Hepatocyte (in vitro differentiated cells): ENCODE data around the gene PNPLA2. TPM values are rescaled to one million over a fixed set of nuclear protein-coding genes. Genes with fewer than 3 reads are reported as not detected.

ENCODE experiments used
- DNase-seq: peaks from one replicate; pipeline ENCODE4 v3.0.0-alpha.2; 2016; ENCODE audit warnings: low spot score
- H2AFZ ChIP-seq: fragments of 200-600 bp; sonication (generic); 2 replicates; pipeline ENCODE4 v1.6.0; 2016; ENCODE audit warnings: antibody characterized with exemption, mild to moderate bottlenecking
- H3K27ac ChIP-seq: fragments of 200-600 bp; sonication (generic); 2 replicates; pipeline ENCODE4 v1.5.1; 2016; ENCODE audit warnings: mild to moderate bottlenecking
- H3K27me3 ChIP-seq: fragments of 200-600 bp; sonication (generic); 2 replicates; pipeline ENCODE4 v1.6.1; 2016
- H3K36me3 ChIP-seq: fragments of 200-600 bp; sonication (generic); replicated peaks from 2 replicates; pipeline ENCODE4 v1.5.1; 2016; ENCODE audit warnings: low read depth; ENCODE audit not compliant: insufficient read depth
- H3K4me1 ChIP-seq: fragments of 200-600 bp; sonication (generic); 2 replicates; pipeline ENCODE4 v1.5.1; 2016; ENCODE audit warnings: mild to moderate bottlenecking, moderate library complexity; ENCODE audit not compliant: insufficient read depth
- H3K4me2 ChIP-seq: fragments of 200-600 bp; sonication (generic); 2 replicates; pipeline ENCODE4 v1.6.0; 2016
- H3K4me3 ChIP-seq: fragments of 200-600 bp; sonication (generic); 2 replicates; pipeline ENCODE4 v1.5.1; 2016; ENCODE audit warnings: mild to moderate bottlenecking
- H3K79me2 ChIP-seq: fragments of 200-600 bp; sonication (generic); 2 replicates; pipeline ENCODE4 v1.6.0; 2017; ENCODE audit warnings: mild to moderate bottlenecking
- H3K9me2 ChIP-seq: fragments of 200-600 bp; sonication (generic); replicated peaks from 2 replicates; pipeline ENCODE4 v1.6.0; 2017; ENCODE audit warnings: mild to moderate bottlenecking; ENCODE audit not compliant: insufficient read depth
- H3K9me3 ChIP-seq: fragments of 200-600 bp; sonication (generic); 2 replicates; pipeline ENCODE4 v1.5.1; 2016; ENCODE audit warnings: low read depth, mild to moderate bottlenecking
- H4K20me1 ChIP-seq: fragments of 200-600 bp; sonication (generic); 2 replicates; pipeline ENCODE4 v1.6.0; 2016; ENCODE audit warnings: mild to moderate bottlenecking; ENCODE audit not compliant: insufficient read depth, poor library complexity, severe bottlenecking
- EZH2 ChIP-seq: fragments of 200-600 bp; sonication (generic); IDR thresholded peaks from 2 replicates; pipeline ENCODE4 v1.6.1; 2016; ENCODE audit warnings: antibody characterized with exemption, mild to moderate bottlenecking, borderline replicate concordance
- EZH2phosphoT487 ChIP-seq: fragments of 200-600 bp; sonication (generic); IDR thresholded peaks from one replicate; pipeline ENCODE4 v1.6.1; 2018; ENCODE audit warnings: antibody characterized with exemption, mild to moderate bottlenecking, low read depth, moderate library complexity; ENCODE audit not compliant: unreplicated experiment, severe bottlenecking
- WGBS: methylation state at CpG from one replicate; pipeline ENCODE4 v1.1.6; 2016; ENCODE audit warnings: low lambda C conversion rate; ENCODE audit errors: missing lambda C conversion rate; 5-methylcytosine and 5-hydroxymethylcytosine counted together
- polyA plus RNA-seq: library from polyadenylated mRNA; unstranded; fragments of >200 nt; fragmentation: Nextera tagmentation; extraction: Ambion mirVana; gene quantifications from 2 replicates; pipeline ENCODE4 v1.2.1, GENCODE V29; 2016
- total RNA-seq: library from RNA; depleted of rRNA; stranded (reverse); fragments of >200 nt; gene quantifications from 2 replicates; pipeline ENCODE4 v1.2.3, GENCODE V29; 2014
- TF ChIP-seq, protein P1 (sequence below): fragments of 200-600 bp; sonication (generic); IDR thresholded peaks from 2 replicates; pipeline ENCODE4 v1.5.1; 2016; ENCODE audit warnings: antibody characterized with exemption, mild to moderate bottlenecking; ENCODE audit not compliant: poor library complexity

The PNPLA2 gene
- total and polyA plus RNA-seq, 2 experiments from 2014 or later = 12.9 to 50.0 TPM

DNA sequence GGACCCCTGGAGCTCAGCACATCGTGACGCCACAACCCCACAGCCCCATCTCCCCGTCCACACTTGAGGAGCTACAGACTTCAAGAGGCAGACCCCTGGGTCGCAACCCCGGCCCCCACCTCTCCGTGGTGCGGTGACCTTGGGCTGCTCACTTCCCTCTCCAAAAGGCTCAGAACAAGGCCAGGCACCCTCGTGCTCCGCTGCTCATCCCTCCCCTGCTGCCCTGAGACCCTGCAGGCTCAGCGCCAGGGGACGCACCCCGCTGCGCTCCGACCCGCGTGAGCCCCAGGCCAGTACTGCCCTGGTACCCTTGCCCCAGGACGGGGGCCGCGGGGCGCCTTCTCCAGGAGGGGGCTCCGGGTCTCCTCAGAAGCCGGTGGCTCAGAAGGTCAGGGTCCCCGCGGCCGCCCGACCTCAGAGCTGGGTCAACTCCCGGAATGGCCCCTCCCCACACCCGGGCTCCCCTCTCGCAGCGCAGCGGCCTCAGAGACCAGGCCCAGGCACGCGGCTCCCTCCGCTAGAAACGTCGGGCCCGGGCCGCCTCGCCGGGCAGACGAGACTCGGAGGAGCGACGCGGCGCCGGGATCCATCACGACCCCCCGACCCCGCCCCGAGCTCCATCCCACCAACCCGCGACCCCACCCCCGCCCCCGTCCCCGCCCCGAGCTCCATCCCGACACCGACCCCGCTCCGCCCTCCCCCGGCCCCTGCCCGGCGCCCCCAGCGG, 42.0 kb upstream of the PNPLA2 start:
- peaks cover 64% of the 10 kb centered on the region for H3K79me2 ChIP-seq
- no peaks in the 10 kb centered on the region for H3K36me3 ChIP-seq
- peaks cover 40% of the 10 kb centered on the region for H4K20me1 ChIP-seq
- H3K4me1 ChIP-seq = peaks cover 21% of the 10 kb centered on the region
- H3K9me3 ChIP-seq = no peaks in the 10 kb centered on the region
- peak; percentile 71 for DNase-seq
- H3K4me2 ChIP-seq = peak overlapping the region; percentile 100
- H3K27me3 ChIP-seq = no peaks in the 10 kb centered on the region
- H3K4me3 ChIP-seq = peak overlapping the region; percentile 100
- no peak for TF ChIP-seq EZH2phosphoT487
- TF ChIP-seq, protein P1, sequence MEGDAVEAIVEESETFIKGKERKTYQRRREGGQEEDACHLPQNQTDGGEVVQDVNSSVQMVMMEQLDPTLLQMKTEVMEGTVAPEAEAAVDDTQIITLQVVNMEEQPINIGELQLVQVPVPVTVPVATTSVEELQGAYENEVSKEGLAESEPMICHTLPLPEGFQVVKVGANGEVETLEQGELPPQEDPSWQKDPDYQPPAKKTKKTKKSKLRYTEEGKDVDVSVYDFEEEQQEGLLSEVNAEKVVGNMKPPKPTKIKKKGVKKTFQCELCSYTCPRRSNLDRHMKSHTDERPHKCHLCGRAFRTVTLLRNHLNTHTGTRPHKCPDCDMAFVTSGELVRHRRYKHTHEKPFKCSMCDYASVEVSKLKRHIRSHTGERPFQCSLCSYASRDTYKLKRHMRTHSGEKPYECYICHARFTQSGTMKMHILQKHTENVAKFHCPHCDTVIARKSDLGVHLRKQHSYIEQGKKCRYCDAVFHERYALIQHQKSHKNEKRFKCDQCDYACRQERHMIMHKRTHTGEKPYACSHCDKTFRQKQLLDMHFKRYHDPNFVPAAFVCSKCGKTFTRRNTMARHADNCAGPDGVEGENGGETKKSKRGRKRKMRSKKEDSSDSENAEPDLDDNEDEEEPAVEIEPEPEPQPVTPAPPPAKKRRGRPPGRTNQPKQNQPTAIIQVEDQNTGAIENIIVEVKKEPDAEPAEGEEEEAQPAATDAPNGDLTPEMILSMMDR = peak; percentile 5
- no peak for TF ChIP-seq EZH2
- WGBS = 1% methylated on average over 27 of the region's 65 CpGs
- H3K27ac ChIP-seq = peak overlapping the region; percentile 95
- H3K9me2 ChIP-seq = no peaks in the 10 kb centered on the region
- peak overlapping the region; percentile 76 for H2AFZ ChIP-seq

DNA sequence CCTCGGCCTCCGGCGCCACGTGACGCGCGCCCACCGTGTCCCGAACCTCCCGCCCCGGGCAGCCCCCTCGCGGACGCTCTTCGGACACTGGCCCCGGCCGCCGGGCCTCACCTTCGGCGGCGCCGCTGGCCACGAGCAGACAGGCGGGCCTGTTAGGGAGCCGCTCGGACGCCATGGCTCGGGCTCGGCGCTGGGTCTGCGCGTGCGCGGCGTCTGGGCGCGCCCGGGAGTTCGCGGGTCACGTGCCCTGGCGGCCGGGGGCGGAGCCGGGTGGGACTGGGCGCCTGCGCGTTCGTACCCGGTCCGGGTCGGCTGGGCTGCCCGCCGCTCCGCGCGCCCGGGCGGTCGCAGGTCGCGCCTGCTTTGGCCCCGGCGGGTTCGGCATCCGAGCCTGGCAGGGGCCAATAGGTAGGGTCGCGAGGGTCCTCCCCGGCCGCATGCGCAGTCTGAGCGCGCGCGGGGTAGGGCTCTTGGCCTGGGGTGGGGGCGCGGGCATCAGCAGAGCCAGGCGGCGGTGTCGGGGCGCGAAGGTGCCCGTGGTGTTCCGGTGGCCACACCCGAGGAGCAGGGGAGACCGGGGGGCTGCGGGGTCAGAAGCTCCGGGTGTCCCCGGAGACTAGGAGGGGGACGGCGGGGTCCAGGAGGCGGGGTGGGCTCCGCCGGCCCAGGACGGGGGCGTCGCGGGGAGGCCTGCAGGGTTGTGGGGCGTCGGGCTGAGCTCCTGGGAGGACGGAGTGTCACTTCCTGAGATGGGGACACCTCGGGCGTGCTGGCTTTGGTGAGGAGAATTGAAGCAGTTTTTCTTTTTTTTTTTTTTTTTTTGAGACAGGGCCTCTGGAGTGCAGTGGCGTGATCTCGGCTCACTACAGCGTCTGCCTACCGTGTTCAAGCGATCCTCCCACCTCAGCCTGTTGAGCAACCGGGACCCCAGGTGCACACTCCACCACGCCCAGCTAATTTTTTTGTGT, 41.1 kb upstream of the PNPLA2 start, which contains the start of gene GATD1:
GATD1 (minus strand) TSS at position 200 of the 968 bp plus-strand sequence; CDS start at position 175, 25 bp downstream.
- Histone ChIP-seq H3K27ac (peak within 1 kb of the TSS; percentile 95), H3K79me2 (peaks cover 64% of the 10 kb centered on the region), H4K20me1 (peaks cover 40% of the 10 kb centered on the region), H3K9me2 (no peaks in the 10 kb centered on the region), H3K4me1 (peaks cover 21% of the 10 kb centered on the region), H3K4me2 (peak within 1 kb of the TSS; percentile 100), H3K4me3 (peak within 1 kb of the TSS; percentile 100), H3K27me3 (no peaks in the 10 kb centered on the region), H3K9me3 (no peaks in the 10 kb centered on the region), H2AFZ (peak within 1 kb of the TSS; percentile 99), H3K36me3 (no peaks in the 10 kb centered on the region)
- TF ChIP-seq, protein P1 = no peak
- TF ChIP-seq EZH2phosphoT487 (no peak), EZH2 (no peak)
- WGBS = 3% methylated on average over 82 of the region's 110 CpGs
- peak; percentile 97 for DNase-seq

DNA sequence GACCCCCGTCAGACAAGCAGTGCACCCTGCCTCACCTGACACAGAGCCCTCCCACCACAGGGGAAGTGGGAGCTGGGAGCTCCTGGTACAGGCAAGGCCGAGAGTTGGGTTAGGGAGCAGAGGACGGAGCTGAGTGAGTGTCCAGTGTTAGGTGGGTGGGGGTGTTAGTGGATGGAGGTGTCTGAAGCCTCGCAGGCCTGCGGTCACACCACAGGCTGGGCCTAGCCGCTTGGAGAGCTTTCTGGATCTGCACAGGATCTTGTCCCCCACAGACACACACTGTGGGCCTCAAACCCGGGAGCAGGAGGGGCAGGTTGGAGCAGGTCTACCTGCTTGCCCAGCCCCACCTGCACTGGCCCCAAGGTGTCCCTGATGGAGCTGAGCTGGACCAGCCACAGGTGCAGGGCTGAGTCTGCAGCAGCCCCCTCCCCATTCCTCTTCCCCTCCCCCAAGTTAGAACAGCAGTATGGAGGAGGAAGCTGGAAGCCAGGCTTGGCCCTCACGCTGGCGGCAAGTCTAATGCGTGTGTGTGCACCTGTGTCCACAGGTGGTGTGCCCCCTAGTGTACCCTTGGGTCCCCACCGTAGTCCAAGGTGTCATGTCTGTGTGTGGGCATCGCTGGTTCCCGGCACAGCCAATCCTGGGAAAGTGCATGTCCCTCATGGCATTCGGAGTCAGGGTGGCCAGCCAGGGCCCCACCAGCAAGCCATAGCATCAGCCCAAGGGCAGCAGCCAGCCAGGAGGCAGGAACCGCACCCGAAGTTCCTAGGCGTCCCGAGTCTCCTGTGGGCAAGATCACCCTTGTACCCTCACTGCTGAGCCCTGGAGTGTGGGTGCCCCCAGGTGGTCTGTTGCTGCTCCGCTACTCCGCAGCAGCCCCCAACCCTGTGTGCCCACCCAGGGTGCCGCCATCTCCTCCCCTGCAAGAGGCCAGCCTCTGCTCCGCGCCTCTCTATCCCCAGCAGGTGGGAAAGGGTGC, 39.4 kb upstream of the PNPLA2 start:
- Histone ChIP-seq H2AFZ (no peak overlapping the region), H3K9me3 (no peaks in the 10 kb centered on the region), H3K4me2 (no peak overlapping the region), H3K27me3 (no peaks in the 10 kb centered on the region), H4K20me1 (peaks cover 27% of the 10 kb centered on the region), H3K9me2 (no peaks in the 10 kb centered on the region), H3K4me1 (peaks cover 31% of the 10 kb centered on the region), H3K4me3 (no peak overlapping the region), H3K79me2 (peaks cover 48% of the 10 kb centered on the region), H3K27ac (no peak overlapping the region), H3K36me3 (no peaks in the 10 kb centered on the region)
- no peak for TF ChIP-seq EZH2phosphoT487
- TF ChIP-seq, protein P1 = no peak
- TF ChIP-seq EZH2 = no peak
- DNase-seq = no peak
- 95% methylated on average over 23 of the region's 23 CpGs for WGBS
